GM18520 (cell line): ENCODE measurements around the gene LAMC1.

Experiments used
- ATAC-seq: cut with Tn5 transposase; IDR thresholded peaks from one replicate; pipeline ENCODE4 v1.9.1; 2021; ENCODE audit not compliant: unreplicated experiment

LAMC1 gene

GRCh38 chr1:183103147-183103546 is 79.9 kb downstream of the LAMC1 start:
- no peak for ATAC-seq

- ATAC-seq: no peak
Observed at GRCh38 chr1:183103577-183103976, 80.4 kb downstream of the LAMC1 start.

GRCh38 chr1:183105449-183105848 is 82.2 kb downstream of the LAMC1 start:
- ATAC-seq: no peak

- no peak for ATAC-seq
Observed at GRCh38 chr1:183106166-183106565, 82.9 kb downstream of the LAMC1 start.

- ATAC-seq: no peak
Observed at GRCh38 chr1:183106746-183107145, 83.5 kb downstream of the LAMC1 start.

GRCh38 chr1:183110326-183110880 is 87.2 kb downstream of the LAMC1 start:
- no peak for ATAC-seq

GRCh38 chr1:183114441-183114840 is 91.2 kb downstream of the LAMC1 start:
- ATAC-seq: no peak

GRCh38 chr1:183116416-183116815 is 93.2 kb downstream of the LAMC1 start:
- ATAC-seq: no peak

- ATAC-seq: no peak
Observed at GRCh38 chr1:183121609-183122008, 98.4 kb downstream of the LAMC1 start.

GRCh38 chr1:183124259-183124658 is 101.0 kb downstream of the LAMC1 start:
- no peak for ATAC-seq

GRCh38 chr1:183125279-183125999 is 102.2 kb downstream of the LAMC1 start:
- no peak for ATAC-seq

GRCh38 chr1:183126000-183126366 is 102.8 kb downstream of the LAMC1 start:
- no peak for ATAC-seq

- no peak for ATAC-seq
Observed at GRCh38 chr1:183126528-183126927, 103.3 kb downstream of the LAMC1 start.

GRCh38 chr1:183129921-183130690 is 106.9 kb downstream of the LAMC1 start:
- no peak for ATAC-seq

- ATAC-seq: no peak
Observed at GRCh38 chr1:183131166-183131565, 107.9 kb downstream of the LAMC1 start.

- no peak for ATAC-seq
Observed at GRCh38 chr1:183135336-183135735, 112.1 kb downstream of the LAMC1 start.

- ATAC-seq: no peak
Observed at GRCh38 chr1:183137782-183138181, 114.6 kb downstream of the LAMC1 start.

GRCh38 chr1:183138301-183138700 is 115.1 kb downstream of the LAMC1 start:
- no peak for ATAC-seq

- no peak for ATAC-seq
Observed at GRCh38 chr1:183139281-183139942, 116.2 kb downstream of the LAMC1 start.

GRCh38 chr1:183140633-183141032 is 117.4 kb downstream of the LAMC1 start:
- ATAC-seq: no peak

- no peak for ATAC-seq
Observed at GRCh38 chr1:183142171-183142570, 119.0 kb downstream of the LAMC1 start.
